MM.1S (cell line): ENCODE results near the gene ADARB2.

Source experiments
- CTCF ChIP-seq: fragments of 300-600 bp; sonication (generic); IDR thresholded peaks from 2 replicates; pipeline ENCODE4 v1.5.1; 2016; ENCODE audit warnings: antibody characterized with exemption, low read length, mixed read lengths
- EZH2 ChIP-seq: fragments of 300-600 bp; sonication (generic); optimal IDR thresholded peaks from 2 replicates; pipeline ENCODE3; 2017; ENCODE audit warnings: low read depth, mild to moderate bottlenecking, antibody characterized with exemption, low read length, mixed read lengths

- TF ChIP-seq CTCF (no peak), EZH2 (no peak)
These were observed 428 bp downstream of the ADARB2 start for GRCh38 chr10:1736972-1737221.
